Measurements from ENCODE around the gene PSPC1.

DNA sequence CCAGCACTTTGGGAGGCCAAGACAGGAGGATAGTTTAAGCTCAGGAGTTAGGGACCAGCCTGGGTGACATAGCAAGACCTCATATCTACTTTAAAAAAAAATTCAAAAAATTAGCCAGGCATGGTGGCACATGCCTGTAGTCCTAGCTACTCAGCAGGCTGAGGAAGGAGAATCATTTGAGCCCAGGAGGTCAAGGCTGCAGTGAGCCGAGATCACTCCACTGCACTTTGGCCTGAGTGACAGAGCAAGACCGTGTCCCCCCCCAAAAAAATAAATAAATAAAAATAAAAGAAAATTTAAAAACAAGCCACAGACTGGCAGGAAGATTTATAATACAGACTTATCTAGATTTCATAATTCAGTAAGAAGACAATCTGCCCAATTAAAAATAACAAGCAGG is 14.8 kb downstream of the PSPC1 start:
- TF ChIP-seq, protein P1, sequence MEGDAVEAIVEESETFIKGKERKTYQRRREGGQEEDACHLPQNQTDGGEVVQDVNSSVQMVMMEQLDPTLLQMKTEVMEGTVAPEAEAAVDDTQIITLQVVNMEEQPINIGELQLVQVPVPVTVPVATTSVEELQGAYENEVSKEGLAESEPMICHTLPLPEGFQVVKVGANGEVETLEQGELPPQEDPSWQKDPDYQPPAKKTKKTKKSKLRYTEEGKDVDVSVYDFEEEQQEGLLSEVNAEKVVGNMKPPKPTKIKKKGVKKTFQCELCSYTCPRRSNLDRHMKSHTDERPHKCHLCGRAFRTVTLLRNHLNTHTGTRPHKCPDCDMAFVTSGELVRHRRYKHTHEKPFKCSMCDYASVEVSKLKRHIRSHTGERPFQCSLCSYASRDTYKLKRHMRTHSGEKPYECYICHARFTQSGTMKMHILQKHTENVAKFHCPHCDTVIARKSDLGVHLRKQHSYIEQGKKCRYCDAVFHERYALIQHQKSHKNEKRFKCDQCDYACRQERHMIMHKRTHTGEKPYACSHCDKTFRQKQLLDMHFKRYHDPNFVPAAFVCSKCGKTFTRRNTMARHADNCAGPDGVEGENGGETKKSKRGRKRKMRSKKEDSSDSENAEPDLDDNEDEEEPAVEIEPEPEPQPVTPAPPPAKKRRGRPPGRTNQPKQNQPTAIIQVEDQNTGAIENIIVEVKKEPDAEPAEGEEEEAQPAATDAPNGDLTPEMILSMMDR (IDR thresholded peaks at IDR 0.05), result no peak
- TF ChIP-seq POLR2A (IDR thresholded peaks at IDR 0.05) (no peak), POLR2AphosphoS5 (IDR thresholded peaks at IDR 0.05) (no peak)

Measured in prostate gland (tissue), 2 donors.